ENCODE data around the gene PTPRD.

PTPRD gene

DNA sequence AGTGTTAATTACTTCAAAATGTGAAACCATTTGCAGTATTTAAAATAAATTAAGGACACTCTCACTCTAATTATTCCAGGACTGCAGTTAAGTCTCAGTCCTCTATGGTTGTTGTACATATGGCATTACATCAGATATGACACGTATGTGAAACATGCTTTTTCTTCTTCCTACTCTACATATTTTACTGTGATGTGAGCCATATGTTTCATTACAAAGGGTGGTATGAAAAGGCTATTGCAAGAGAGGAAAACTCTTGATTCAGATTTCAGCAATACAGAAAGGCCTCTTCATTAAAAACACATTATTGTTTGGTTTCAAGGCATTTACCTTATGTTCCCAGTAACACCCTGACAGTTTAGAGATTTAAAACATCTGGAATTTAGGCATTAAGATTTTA is 1848.8 kb downstream of the PTPRD start:
- DNase-seq (ENCODE audit: low spot score): no peak

DNA sequence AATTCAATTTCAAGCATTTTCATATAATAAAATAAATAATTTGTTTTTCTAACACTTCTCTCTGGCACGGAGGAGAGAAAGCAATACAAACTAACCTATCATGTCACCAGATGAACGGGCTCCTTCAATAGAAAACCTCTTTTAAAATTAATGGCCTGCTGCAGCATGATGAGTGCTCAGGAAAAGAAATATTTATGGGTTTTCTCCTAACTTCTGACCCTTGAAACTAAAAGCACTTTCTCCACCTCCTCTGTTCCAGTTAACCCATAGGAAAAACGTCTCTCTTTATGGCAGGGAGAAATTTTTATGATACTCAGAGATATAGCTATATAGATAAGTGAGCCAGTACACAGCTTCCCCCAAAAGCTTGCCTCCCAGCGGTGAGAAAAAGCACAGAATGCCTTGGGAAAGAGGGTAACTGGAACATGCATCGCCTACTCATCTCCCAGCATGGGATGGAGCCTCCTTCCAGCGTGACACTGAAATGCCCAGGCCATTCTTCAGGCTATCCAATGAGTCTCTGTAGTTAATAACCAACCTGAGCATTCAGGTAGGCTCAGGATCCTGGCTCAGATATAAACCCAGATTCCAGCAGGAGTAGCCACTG is 1850.2 kb downstream of the PTPRD start:
- no peak for DNase-seq (ENCODE audit: low spot score)

DNA sequence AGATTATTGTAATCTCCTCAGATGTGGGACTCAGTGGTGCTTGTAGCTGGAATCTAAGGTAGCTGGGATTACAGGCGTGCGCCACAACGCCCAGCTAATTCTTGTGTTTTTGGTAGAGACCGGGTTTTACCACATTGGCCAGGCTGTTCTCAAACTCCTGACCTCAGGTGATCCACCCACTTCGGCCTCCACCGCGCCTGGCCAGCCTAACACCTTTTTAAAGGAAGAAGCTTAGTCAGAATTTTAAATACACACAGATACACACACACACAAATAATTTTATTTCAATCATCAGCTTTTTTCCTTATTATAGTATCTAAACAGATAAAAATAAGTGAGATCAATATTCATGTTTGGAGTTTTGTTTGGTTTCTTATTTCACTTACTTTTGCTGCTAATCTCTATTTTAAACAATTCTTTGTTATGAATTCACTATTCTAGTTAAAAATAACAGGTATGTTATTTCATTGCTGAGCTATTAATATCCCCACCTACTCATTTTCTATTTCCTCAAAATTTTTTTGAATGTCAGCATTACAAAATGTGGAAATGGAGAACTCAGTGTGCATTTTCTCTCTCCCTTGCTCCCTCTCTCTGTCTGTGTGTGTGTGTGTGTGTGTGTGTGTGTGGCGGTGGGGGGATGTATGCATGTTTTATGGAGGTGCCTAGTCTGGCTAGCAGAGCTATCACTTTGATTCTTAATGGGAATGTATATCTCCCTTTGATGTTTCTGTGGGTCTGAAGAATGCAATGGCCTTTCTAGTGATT is 1852.6 kb downstream of the PTPRD start:
- no peak for DNase-seq (ENCODE audit: low spot score)

DNA sequence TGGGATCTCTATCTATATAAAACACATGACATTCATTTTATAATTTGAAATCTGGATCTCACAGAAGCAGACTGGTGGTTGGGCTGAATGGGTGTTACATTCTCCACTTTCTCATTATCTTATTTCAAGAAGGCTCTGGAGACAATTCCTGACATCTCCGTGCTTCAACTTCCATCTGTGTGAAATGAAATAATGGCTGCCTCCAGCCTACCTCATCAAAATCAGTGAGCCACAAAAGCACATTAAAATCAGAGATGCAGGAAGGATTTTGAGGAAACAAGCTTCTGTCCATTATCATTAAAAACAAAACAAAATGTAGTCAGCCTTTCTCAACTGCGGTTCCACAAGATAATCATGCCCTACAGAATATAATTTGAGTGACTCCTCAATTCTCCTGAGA is 1854.9 kb downstream of the PTPRD start:
- DNase-seq (ENCODE audit: low spot score): no peak

DNA sequence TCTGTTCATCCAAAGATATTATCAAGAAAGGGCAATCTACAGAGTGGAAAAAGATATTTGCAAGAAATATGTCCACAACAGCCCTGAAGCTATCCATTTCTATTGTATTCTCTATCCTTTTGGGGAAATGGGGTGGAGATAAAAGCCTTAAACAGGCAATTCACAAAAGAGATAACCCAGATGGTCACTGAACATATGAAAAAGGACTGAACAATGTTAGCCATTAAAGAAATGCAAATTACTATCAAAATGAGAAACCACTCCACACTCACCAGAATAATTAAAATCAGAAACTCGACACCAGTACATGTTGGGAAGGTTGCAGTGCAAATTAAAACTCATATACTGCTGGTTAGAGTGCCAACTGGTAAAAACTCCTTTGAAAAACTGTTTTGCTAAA is 1858.1 kb downstream of the PTPRD start:
- no peak for DNase-seq (ENCODE audit: low spot score)

DNA sequence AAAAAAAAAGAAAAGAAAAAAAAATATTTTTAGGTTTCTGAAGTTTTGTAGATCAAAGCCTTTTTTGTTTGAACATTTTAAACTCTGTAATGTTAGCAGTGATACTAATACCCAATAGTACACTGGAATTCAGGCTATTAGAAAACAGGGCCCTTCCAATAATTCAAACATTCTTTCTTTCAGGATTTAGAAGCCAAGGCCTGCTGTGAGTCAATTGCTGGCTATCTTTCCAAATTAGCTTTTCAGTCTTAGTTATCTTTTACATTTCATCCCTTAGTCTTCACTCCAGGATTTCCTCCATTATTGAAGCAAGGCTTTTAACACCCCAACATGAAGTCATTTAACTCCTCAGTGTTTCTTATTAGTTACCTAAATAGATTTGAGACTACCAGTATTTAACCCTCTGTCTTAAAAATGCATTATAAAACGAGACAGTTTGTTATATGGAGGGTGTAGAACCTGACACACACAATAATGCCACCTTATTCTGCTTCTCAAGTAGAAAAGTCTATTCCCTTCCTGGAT is 1861.3 kb downstream of the PTPRD start:
- no peak for DNase-seq (ENCODE audit: low spot score)

DNA sequence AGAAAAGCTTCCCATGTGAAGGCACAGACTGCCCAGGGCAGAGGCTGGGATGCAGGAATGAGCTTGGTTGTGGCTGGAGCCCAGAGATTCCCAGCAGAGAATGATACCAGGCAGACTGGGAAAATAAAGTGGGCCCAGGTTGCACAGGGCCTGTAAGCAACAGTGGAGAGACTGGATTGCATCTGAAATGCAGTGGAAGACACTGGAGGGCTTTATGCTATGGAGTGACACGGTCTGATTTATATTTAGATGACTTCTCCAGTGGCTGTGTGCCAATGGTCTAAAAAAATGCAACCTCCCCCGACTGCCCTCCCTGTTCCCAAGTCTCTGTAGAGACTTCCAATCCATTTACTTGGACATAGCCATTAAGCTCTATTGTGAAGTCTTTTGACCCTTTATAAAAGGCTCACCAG is 1862.2 kb downstream of the PTPRD start:
- DNase-seq (ENCODE audit: low spot score): no peak

DNA sequence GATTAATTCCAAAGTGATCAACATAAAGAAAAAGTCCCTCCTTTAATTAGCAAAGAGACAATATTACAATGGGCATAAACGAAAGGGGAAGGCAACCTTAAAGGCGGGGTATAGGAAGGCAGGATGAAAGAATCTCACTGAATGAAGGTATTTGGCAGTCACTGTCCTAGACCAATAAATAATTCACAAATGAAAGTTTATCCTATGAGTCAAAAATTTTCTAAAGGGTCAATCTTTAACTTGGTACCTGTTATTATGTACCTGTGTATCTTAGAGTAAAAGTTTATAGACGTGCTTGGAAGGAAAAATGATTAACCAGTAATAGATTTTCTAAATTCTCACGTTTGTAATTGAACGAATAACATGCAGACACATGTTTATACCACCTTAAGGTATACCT is 1867.5 kb downstream of the PTPRD start:
- DNase-seq (ENCODE audit: low spot score): no peak

DNA sequence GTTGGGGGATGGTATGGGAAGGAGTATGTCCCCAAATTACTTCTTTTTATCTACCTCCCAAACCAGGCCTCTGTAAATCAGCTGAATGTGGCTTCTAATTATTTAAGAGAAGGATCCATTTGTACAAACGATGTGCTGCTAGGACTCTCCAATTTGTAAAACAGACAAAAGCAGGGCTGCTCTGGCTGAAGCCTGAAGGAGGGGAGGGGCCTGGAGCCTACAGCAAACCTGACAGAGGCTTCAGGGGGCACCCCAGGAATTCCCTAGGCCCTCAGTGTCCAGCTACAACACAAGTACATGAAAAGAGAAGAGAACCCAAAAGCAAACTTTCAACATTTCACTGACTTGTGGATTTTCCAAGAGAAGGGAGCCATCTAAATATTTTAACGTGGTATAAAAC is 1873.9 kb downstream of the PTPRD start:
- no peak for DNase-seq (ENCODE audit: low spot score)

DNA sequence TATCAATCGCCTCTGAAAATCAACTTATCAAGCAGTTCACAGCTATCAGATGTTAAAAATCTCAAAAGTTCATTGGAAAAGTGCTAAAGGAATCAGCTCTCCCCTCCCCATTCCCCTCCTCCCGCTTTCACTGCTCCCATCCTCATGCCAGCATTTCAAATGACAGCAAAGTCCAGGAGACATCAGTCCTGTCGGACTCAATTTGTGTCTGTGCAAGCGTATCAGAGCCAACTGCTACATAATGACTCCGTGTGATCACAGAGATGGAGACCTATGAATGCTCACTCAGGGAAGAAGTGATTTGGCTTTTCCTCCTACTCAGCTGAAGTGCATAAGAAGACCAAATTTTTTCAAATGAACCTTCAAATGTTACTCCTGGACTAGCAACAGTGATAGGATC is 1876.0 kb downstream of the PTPRD start:
- DNase-seq (ENCODE audit: low spot score): no peak

DNA sequence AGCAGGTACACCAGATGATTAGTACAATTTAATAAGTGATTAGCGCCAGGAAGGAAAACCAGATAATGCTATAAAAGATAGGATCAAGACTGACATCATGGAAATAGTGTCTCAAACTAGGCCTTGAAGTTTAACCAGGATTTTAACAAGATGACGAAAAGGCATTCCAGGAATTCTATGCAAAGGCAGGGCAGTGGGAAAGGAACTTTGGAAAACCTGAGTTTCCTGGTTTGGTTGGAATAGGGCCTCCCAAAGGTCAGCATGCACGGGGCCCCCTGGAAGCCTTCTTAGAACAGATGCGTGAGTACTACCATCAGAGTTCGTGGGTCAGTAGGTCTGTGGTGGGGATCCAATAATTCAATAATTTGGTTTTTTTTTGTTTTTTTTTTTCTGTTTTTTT is 1878.0 kb downstream of the PTPRD start:
- no peak for DNase-seq (ENCODE audit: low spot score)

DNA sequence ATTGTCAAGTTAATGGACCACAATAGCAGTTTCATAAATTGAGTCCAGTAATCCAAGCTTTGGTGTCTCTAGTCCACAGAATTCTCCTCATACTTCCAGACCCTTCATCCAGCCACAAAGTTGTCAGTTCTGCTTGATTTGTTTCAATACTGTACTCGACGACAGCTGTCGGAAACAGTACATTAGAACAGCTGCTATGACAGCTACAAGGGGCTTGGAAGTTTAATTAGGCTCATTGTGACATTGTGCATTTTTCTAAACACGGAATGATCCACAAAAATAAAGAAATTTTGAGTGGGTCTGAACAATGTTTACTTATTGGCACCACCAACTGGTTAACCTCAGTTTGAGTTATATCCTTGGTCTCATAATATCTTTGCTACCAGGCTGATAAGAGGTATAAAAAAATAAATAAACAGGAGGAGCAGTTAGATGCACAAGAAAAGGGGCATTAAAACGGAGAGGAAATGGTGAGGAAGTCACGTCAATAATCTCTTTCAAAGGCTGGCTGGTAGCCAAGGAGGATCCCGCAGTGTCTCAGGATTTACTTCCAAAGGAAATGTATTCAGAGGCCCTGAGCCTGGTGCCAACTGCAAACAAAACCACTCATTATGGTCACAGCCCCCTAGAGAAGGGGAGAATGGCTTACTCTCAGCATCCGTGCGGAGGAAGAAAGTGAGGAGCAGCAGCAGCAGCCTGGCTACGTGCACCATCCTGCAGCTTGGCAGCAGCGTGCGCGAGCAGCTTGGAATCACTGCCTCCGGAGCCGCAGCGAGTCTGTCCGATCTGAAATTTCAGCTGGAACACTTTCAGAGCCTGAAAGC is 1879.5 kb downstream of the PTPRD start:
- no peak for DNase-seq (ENCODE audit: low spot score)

DNA sequence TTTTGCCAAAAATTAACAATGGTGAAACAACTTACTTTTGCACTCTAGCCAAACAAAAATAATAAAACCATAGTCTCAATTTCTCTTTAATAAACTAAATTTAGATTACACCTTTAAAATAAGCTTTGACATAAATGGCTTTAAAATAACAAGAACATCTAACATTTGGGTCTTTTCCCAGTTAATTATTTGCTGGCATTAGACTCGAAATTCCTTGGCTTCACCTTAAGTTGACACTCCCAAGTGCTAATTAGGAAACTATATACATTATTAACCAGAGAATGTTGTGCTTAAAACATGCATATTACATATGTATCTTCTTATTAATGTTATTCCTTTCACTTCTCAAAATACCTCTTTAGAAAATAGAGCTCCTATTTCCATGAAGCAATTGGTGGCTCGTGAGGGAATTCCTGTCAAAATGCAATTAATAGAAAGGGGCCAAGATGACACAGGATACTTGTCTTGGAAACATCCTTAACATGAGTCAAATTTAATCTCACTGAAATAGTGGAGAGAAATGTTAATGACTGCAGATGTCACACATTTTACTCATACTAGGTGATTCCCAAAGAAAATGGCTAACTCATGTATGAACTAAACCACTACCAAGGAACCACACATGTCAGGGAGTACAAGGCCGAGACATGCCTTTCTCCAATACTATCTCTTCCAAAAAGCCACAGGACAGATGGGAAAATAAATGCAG is 1880.3 kb downstream of the PTPRD start:
- DNase-seq (ENCODE audit: low spot score): no peak

DNA sequence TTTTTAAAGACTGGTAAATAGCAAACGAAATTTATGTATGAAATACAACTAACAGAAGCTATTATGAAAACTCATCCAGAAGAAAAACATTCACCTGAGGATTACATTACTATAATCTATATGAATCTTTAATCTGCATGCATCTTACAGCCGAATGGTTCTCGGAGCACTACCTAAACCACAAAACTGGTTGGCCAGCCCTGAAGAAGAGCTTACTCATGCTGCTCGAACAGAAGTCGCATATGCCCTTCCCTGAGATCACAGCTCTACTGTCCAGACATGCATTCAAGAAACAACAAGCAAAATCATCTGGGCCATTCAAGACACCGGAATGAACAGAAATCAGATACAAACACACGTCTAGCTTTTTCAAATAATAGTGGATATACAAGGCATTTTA is 1882.2 kb downstream of the PTPRD start:
- no peak for DNase-seq (ENCODE audit: low spot score)

DNA sequence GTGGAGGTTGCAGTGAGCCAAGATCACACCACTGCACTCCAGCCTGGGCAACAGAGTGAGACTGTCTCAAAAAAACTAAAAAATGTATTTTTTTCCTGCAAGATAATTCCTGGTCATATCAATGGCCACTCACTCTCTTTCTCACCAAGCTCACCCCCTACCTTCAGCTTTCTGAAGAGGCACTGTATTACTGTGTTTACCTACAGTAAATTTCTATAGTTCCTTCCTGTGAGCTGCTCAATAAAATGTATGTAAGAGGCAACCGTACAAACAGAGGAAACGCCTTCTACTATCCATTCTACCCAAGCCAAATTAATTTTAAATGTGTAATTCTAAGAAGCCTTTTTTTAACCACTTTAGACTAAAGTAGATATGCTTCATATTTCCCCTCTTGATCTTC is 1883.9 kb downstream of the PTPRD start:
- no peak for DNase-seq (ENCODE audit: low spot score)

DNA sequence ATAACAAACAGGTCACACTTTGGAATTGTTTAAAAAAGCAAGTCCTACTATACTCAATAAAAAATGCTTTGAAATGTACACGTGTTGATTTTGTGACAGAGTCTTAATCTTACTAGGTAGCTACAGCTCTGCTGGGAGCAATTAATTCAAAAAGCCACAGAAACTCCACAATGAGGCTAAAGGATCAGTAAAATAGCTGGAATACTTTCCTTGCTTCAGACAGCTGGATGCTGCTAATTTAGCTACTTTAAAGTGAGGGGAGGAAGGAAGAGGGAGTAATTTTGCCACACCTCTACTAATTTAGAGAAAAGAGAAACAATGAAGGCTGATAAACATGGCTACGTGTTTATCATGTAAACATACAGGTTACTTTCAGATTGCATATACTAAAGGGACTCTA is 1885.6 kb downstream of the PTPRD start:
- no peak for DNase-seq (ENCODE audit: low spot score)

DNA sequence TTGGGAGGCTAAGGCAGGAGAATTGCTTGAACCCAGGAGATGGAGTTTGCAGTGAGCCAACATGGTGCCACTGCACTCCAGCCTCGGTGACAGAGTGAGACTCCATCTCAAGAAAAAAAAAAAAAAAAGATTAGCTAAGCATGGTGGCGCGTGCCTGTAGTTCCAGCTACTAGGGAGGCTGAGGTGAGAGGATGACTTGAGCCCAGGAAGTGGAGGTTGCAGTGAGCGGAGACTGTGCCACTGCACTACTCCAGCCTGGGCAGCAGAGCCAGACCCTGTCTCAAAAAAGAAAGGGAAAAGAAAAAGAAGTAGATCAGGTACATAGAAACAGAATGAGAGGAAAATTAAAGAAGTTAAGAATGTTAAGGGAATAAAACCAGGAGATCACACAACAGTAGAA is 1886.1 kb downstream of the PTPRD start:
- DNase-seq (ENCODE audit: low spot score): no peak

DNA sequence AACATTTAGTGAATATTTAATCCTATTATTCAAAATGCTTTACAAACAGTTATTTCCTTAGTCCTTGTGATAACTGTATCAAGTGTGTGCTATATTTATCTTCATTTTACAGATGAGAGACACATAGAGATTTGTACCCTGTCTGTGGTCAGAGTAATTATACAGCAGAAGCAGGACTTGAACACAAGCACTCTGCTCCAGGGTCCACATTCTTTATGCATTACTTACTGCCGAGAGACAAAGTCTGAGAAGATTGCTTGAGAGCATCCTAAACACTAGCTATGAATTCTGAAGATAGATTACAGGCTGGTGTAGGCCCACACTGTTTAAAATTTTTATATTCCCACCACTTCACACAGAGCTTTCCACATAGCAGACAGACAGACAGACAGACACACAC is 1887.2 kb downstream of the PTPRD start:
- DNase-seq (ENCODE audit: low spot score): no peak

DNA sequence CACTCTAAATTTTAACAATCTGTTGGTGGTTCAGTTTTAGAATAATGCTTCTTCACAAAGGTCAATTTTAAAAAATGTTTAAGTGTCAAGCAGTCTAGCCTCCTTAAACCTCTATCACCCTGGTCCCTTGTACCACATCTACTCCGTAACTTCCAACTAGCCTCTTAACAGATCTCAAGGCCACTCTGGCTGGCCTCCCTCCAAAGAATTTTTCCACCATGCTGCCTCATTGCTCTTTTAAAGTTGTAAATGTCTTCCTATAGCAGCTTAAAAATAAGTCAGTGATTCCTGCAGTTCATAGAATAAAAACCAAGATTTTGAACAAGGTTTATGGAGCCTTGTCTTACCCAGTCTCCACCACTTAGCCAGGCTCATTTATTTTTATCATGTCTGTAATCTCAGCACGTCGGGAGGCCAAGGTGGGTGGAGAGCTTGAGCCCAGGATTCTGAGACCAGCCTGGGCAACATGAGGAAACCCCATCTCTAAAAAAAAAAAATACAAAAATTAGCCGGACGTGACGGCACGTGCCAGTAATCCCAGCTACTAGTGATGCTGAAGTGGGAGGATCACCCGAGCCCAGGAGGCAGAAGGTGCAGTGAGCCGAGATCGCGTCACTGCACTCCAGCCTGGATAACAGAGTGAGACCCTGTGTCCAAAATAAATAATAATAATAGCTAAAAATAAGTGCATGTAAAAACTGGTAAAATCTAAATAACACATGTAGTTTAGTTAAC is 1888.4 kb downstream of the PTPRD start:
- no peak for DNase-seq (ENCODE audit: low spot score)

DNA sequence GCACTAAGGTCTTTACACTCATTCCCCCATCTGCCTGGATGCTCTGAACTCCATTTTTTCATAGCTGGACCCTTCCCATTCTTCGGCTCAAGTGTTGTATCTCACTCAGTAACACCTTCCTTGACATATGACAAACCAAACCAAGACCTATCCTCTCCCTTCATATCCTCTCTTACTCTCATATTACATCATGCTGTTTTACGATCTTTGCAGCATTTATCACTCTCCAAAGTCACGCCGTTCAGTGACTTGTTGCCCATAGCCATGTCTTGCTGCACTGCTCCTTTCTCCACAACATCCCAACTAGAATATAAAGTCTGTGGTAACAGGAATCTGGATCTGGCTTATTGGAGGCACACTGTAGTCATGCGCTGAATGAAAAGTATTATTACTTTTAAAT is 1889.6 kb downstream of the PTPRD start:
- DNase-seq (ENCODE audit: low spot score): no peak

DNA sequence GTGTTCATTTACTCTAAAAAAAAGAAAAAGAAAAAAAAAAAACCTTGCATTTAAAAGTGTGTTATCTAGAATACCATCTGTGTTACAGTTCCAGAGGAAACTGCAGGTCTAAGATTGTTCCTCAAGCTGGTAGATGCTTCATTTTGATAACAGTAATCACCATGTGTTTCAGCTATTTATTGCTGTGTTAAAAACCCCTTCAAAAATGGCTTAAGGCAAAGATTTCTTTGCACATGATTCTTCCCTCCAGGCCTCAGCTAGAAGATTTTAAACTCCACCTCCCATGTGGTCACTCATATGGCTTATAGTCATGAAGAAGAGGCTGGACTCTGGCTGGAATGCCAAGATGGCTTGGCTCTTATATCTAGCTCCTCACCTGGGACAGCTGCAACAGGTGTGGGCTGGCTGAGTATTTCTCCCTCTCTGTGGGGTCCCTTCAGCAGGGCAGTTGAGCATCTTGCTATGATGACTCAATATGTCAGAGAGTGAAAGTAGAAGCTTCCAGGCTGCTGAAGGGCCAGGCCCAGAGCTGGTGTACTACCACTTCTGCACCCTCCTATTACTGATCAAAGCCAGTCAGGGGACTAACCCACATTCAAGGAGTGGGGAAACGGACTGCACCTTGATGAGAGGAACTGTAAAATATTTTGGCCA is 1892.8 kb downstream of the PTPRD start:
- DNase-seq (ENCODE audit: low spot score): no peak
